Activated CD4-positive, alpha-beta T cell treated with anti-CD3 and anti-CD28 coated beads for 1 hour (primary cell): Measurements from ENCODE around the gene INPP5A.
"Not testable (repeated sequence)": the region's sequence is repeated elsewhere in the genome, so short reads cannot be mapped to it uniquely, and the experiment has no call there.

Experiments used
- DNase-seq: peaks from one replicate; pipeline ENCODE4 v3.0.0-alpha.2; 2020

The INPP5A gene

GRCh38 chr10:132732518-132732917, 194.9 kb downstream of the INPP5A start:
- no peak for DNase-seq

- DNase-seq: no peak
Measured at GRCh38 chr10:132733926-132734325, 196.3 kb downstream of the INPP5A start.

GRCh38 chr10:132735341-132735775, 197.8 kb downstream of the INPP5A start:
- no peak for DNase-seq

GRCh38 chr10:132735923-132736391, 198.4 kb downstream of the INPP5A start:
- DNase-seq: no peak

GRCh38 chr10:132737390-132738048, 199.9 kb downstream of the INPP5A start:
- no peak for DNase-seq

- DNase-seq: no peak
Measured at GRCh38 chr10:132738454-132739224, 201.1 kb downstream of the INPP5A start.

GRCh38 chr10:132739225-132739613, 201.6 kb downstream of the INPP5A start:
- DNase-seq: no peak

- DNase-seq: no peak
Measured at GRCh38 chr10:132740588-132740987, 203.0 kb downstream of the INPP5A start.

GRCh38 chr10:132742167-132742836, 204.7 kb downstream of the INPP5A start:
- no peak for DNase-seq

- no peak for DNase-seq
Measured at GRCh38 chr10:132742837-132743194, 205.2 kb downstream of the INPP5A start.

- DNase-seq: not testable (repeated sequence)
Measured at GRCh38 chr10:132743196-132743924, 205.8 kb downstream of the INPP5A start.

- no peak for DNase-seq
Measured at GRCh38 chr10:132743925-132744490, 206.4 kb downstream of the INPP5A start.

GRCh38 chr10:132744839-132745238, 207.3 kb downstream of the INPP5A start:
- no peak for DNase-seq

GRCh38 chr10:132745511-132745910, 207.9 kb downstream of the INPP5A start:
- no peak for DNase-seq

- DNase-seq: no peak
Measured at GRCh38 chr10:132745971-132746370, 208.4 kb downstream of the INPP5A start.

- no peak for DNase-seq
Measured at GRCh38 chr10:132746386-132746785, 208.8 kb downstream of the INPP5A start.

- no peak for DNase-seq
Measured at GRCh38 chr10:132746801-132747625, 209.4 kb downstream of the INPP5A start.

- no peak for DNase-seq
Measured at GRCh38 chr10:132748135-132748534, 210.5 kb downstream of the INPP5A start.

GRCh38 chr10:132748545-132749370, 211.2 kb downstream of the INPP5A start:
- no peak for DNase-seq

- DNase-seq: no peak
Measured at GRCh38 chr10:132749371-132749795, 211.8 kb downstream of the INPP5A start.

GRCh38 chr10:132750936-132751335, 213.3 kb downstream of the INPP5A start:
- no peak for DNase-seq
